Stomach (tissue), 4 donors: Measurements from ENCODE around the gene DCDC2C.

Experiments
- CTCF ChIP-seq, 7 experiments: fragments of 450-650 bp in 4 of 7; fragments of 200-600 bp in 3 of 7; sonication (generic) in 3 of 7; IDR thresholded peaks; one replicate each; pipeline ENCODE4 v1.5.1; 2016 to 2019; ENCODE audit warnings: antibody characterized with exemption in 7 of 7, control low read depth in 2 of 7, mild to moderate bottlenecking in 1 of 7
- EP300 ChIP-seq: sonication (generic); formaldehyde crosslinking; IDR thresholded peaks from one replicate; pipeline ENCODE4 v1.6.1; 2017; ENCODE audit warnings: antibody characterized with exemption
- POLR2A ChIP-seq, 4 donors: fragments of 450-650 bp; IDR thresholded peaks; one replicate each; pipeline ENCODE4 v1.6.1; 2016; ENCODE audit warnings: antibody characterized with exemption in 4 of 4, control low read depth in 2 of 4, mild to moderate bottlenecking in 1 of 4, moderate library complexity in 1 of 4
- POLR2AphosphoS5 ChIP-seq, 3 donors: sonication (generic); formaldehyde crosslinking; IDR thresholded peaks; one replicate each; pipeline ENCODE4 v1.6.1; 2016; ENCODE audit warnings: antibody characterized with exemption in 3 of 3

GRCh38 chr2:3864943-3865865 is 161.8 kb downstream of the DCDC2C start:
- no peak for TF ChIP-seq POLR2A (IDR thresholded peaks at IDR 0.05)
- no peak for TF ChIP-seq CTCF (IDR thresholded peaks at IDR 0.05)
- TF ChIP-seq EP300, result no peak
- TF ChIP-seq POLR2AphosphoS5 (IDR thresholded peaks at IDR 0.05), result no peak
